CD4-positive, alpha-beta T cell treated with Interleukin-2 at 100 ng/mL for 4 hours (primary cell): ENCODE measurements around the gene DKK2.

ENCODE experiments used
- DNase-seq: peaks from one replicate; pipeline ENCODE4 v3.0.0-alpha.2; 2020; ENCODE audit warnings: low spot score

Gene DKK2, protein sequence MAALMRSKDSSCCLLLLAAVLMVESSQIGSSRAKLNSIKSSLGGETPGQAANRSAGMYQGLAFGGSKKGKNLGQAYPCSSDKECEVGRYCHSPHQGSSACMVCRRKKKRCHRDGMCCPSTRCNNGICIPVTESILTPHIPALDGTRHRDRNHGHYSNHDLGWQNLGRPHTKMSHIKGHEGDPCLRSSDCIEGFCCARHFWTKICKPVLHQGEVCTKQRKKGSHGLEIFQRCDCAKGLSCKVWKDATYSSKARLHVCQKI

GRCh38 chr4:107035819-107036583 lies at the start of gene DKK2:
TSS of gene DKK2 (minus strand) at chr4:107036313. CDS start at chr4:107035591, 722 bp downstream.
- no peak for DNase-seq

- DNase-seq = no peak
Observed at GRCh38 chr4:107077192-107077591, 41.1 kb upstream of the DKK2 start.

DNA sequence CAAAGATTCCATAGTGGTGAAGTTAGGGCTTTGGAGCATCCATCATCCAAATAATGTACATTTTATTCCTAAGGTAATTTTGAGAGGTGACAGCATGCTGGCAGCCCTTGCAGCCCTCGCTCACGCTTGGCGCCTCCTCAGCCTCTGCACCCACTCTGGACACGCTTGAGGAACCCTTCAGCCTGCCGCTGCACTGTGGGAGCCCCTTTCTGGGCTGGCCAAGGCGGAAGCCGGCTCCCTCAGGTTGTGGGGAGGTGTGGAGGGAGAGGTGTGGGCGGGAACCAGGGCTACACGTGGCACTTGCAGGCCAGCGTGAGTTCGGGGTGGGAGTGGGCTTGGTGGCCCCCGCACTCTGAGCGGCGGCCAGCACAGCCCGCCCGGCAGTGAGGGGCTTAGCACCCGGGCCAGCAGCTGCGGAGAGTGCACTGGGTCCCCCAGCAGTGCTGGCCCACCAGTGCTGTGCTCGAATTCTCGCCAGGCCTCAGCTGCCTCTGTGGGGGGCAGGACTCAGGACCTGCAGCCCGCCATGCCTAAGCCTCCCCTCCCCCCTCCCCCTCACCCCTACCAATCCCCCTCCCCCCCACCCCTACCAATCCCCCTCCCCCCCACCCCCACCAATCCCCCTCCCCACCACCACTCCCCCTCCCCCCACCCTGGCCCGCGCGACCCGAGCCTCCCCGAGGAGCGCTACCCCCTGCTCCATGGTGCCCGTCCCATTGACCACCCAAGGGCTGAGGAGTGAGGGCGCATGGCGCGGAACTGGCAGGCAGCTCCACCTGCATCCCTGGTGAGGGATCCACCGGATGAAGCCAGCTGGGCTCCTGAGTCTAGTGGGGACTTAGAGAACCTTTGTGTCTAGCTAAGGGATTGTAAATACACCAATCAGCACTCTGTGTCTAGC lies 37.0 kb upstream of the DKK2 start:
- no peak for DNase-seq

- DNase-seq = no peak
Observed at GRCh38 chr4:107071108-107071507, 35.0 kb upstream of the DKK2 start.

DNA sequence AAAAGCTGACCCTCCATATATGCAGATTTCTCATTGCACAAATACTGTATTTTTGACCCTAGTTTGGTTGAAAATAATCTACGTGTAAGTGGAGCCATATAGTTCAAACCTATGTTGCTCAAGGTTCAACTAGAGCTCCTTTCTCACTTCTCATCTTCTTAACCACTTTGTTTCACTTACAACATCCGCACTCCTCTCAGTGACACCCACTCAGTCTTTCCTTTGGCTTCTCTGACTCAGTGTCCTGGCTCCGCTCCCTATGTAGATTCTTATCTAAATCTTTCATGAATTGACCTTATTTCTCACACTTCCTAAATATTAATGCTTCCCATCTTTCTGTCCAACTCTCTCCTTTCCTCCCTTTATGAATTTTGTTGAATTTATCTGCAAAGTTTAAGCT lies 32.9 kb upstream of the DKK2 start:
- DNase-seq = no peak

- no peak for DNase-seq
Observed at GRCh38 chr4:107068116-107068515, 32.0 kb upstream of the DKK2 start.

- no peak for DNase-seq
Observed at GRCh38 chr4:107066621-107067020, 30.5 kb upstream of the DKK2 start.

GRCh38 chr4:107065201-107065600 lies 29.1 kb upstream of the DKK2 start:
- no peak for DNase-seq

DNA sequence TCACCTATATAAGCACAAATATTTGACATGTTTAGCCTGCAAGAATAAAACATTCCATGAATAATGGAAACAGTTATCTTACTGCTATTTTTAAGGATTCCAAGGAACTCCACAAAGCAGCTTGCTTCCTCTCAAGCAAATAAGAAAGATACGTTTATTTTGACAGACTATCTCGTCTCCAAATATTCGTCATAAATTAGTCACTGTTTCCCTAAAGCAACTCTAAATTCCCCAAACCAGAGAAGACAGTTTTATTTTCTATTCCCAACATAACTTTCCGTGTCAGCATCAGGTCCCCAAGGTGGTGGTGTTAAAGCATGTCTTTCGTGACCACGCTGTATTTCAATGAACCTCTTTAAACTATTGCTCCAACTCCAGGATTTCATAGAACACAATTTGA lies 24.3 kb upstream of the DKK2 start:
- no peak for DNase-seq

- DNase-seq = no peak
Observed at GRCh38 chr4:107058828-107059227, 22.7 kb upstream of the DKK2 start.

DNA sequence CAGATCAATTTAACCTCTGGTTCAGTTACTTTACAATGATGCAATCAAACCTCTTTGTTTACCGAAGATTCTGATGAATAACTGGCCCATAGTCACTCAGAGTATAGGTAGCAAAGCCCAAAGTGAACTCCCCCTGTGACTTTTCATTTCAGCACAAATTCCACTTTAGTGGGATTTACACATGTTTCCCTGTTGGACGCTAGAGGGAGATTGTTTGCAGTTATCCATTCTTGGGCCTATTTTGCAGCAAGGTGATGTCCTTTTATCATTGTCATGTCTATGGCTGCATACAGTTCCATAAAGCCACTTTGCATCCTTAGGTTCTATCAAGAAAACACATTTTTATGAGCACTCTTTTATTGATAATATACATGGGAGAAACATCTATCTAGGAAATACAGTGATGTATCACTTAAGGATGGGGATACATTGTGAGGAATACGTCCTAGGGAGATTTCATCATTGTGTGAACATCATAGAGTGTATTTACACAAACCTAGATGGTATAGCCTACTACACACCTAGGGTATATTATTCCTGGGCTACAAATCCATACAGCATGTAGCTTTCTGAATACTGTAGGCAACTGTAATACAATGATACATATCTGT lies 14.5 kb upstream of the DKK2 start:
- no peak for DNase-seq

- no peak for DNase-seq
Observed at GRCh38 chr4:107046261-107046660, 10.1 kb upstream of the DKK2 start.

DNA sequence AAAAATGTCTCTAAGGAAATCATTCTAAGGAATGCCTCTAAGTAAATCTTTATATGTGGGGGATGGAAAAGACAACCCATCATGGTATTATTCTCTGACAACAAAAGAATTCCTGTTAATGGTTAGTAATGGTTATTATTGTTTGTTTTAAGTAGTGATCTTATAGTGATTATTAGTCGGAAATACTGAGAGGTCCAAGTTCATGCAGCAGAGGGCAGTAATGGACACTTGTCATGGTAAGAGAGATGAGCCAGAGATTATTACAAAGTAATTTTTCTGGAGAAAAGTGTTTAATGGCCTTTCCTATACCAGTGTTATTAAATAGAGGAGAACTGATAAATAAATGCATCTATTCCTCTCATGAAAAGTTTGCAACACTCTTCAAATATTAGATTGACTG lies 8.1 kb upstream of the DKK2 start:
- no peak for DNase-seq

GRCh38 chr4:107037199-107037584 lies 1.1 kb upstream of the DKK2 start:
- DNase-seq = no peak

DNA sequence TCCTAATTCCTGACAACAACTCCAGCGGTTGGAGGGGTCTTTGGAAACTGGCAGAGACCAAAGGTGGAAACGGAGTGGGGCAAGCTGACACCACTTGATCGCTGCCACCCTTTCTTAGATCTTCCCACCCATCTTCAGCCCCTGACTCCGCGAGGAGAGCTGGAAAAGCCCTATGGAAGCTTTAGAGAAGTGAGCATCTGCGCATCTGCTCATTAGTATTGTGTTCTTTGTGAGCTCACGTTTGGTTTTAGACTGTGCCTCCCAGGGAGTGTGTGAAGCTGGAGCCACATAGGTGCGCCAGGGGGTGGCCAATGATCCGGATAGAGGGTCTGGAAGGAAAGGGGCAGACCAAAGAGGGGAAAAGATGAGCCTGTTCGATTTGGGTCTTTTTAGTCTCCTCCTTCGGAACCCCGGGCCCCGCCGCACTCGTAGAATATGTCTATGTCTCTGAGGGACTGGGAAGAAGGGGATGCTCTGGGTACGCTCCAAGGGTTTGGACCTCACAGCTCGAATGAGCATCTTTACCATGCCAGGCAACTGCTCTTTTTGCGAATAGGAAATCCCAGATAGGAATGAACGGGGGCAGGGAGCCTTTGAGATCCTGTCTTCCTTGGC lies 578 bp upstream of the DKK2 start:
- DNase-seq = no peak

GRCh38 chr4:107034996-107035818 lies 906 bp downstream of the DKK2 start:
- no peak for DNase-seq

- DNase-seq = no peak
Observed at GRCh38 chr4:107034091-107034995, 1.8 kb downstream of the DKK2 start.

DNA sequence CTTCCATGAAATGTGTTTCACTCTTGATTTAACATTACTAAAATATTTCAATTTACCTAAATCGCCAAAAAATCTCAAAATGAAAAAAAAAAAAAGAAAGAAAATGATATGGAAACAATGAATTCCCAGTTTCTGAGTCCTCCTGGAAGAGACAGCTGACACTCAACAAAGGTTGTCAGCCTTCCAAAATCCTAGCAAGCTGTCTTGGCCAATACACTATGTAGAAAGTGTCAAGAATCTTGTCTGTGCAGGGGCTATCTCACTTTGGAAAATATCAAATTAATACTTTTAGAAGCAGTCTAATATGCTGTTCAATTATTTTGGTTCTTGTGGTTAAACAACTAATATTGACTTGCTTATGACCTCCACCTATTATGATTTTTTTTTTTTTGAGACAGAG lies 8.7 kb downstream of the DKK2 start:
- DNase-seq = no peak

DNA sequence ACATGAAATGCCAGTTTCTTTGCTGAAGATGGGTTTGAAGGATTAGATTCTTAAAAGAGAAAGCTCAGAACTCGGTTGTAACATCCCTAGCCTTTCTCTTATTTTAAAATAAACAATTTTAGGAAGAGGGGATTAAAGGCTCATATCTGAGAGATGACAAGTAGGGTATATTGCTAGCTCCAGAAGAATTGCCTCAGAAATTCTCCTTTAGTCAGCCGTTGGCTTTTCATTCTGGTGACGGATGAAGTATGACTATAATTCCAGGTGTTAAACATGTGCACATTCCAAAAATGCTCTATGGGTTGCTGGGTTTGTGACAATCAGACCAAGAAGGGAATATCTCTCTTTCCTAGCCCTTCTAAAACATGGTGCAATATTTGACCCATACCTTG lies 17.8 kb downstream of the DKK2 start:
- DNase-seq = no peak
